GM18909 (cell line): Measurements from ENCODE around the gene AHRR.
"Not testable (repeated sequence)": the region's sequence is repeated elsewhere in the genome, so short reads cannot be mapped to it uniquely, and the experiment has no call there.

Experiments
- ATAC-seq: cut with Tn5 transposase; IDR thresholded peaks from one replicate; pipeline ENCODE4 v1.9.1; 2021; ENCODE audit warnings: mild to moderate bottlenecking; ENCODE audit not compliant: unreplicated experiment, poor library complexity

AHRR gene

DNA sequence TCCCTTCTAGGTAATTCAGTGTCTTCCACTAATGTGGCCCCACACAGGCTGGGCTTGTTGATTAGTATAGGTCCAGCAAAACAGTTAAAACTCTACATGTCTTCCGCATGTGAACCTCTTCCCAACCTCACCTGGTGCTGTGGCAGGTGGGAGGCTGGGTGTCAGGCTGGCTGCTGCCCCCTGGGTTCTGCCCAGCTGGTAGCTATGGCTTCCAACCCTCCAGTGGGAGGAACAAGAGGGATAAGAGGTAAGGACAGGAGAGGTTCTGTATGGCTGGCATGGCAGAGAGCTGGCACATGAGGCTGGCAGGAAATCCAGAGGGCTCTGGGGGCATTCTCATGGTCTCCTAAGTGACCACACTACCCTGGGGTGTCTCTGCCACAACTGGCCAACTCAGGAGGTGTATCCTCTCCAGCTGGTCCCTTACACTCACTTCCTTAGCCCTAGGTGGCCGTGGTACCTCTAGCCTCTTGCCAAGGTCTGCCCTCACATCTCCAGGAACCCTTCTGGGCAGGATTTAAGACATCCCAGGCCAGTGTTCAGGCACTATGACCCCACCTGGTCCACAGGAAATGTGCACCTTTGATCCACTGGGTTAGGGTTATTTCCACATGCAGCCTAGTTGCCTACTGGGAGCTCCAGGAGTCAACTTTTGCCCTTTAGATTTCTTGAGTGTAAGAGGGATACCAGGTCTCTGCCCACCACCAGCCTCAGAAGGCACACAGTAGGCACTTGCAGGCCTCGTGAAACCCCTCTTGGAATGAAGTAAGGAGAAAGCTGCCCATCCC is 41.7 kb downstream of the AHRR start:
- no peak for ATAC-seq

DNA sequence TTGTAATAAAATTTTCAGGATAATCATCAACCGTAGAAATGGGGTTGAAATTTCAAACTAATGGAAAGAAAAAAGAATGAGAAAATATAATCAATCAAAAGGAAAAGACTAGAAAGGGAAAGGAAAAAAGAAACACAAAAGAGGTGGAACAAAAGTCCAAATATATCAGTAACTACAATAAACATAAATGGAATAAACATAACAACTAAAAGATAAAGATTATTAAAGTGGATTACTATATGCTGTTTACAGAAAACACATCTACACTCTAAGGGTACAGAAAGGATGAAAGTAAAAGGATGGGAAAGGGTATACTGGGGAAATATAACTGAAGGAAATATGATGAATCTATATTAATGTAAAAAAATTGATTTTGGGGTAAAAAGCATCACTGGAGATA is 43.0 kb downstream of the AHRR start:
- ATAC-seq = no peak

GRCh38 chr5:366541-367357 is 45.2 kb downstream of the AHRR start:
- no peak for ATAC-seq

- no peak for ATAC-seq
Measured at GRCh38 chr5:367358-368130, 46.0 kb downstream of the AHRR start.

- ATAC-seq = peak; percentile 56
Measured at GRCh38 chr5:368183-369084, 46.9 kb downstream of the AHRR start.

- peak; percentile 28 for ATAC-seq
Measured at GRCh38 chr5:369151-369868, 47.8 kb downstream of the AHRR start.

GRCh38 chr5:369869-370236 is 48.3 kb downstream of the AHRR start:
- ATAC-seq = not testable (repeated sequence)

- no peak for ATAC-seq
Measured at GRCh38 chr5:370311-370958, 48.9 kb downstream of the AHRR start.

GRCh38 chr5:370959-371810 is 49.7 kb downstream of the AHRR start:
- ATAC-seq = no peak

DNA sequence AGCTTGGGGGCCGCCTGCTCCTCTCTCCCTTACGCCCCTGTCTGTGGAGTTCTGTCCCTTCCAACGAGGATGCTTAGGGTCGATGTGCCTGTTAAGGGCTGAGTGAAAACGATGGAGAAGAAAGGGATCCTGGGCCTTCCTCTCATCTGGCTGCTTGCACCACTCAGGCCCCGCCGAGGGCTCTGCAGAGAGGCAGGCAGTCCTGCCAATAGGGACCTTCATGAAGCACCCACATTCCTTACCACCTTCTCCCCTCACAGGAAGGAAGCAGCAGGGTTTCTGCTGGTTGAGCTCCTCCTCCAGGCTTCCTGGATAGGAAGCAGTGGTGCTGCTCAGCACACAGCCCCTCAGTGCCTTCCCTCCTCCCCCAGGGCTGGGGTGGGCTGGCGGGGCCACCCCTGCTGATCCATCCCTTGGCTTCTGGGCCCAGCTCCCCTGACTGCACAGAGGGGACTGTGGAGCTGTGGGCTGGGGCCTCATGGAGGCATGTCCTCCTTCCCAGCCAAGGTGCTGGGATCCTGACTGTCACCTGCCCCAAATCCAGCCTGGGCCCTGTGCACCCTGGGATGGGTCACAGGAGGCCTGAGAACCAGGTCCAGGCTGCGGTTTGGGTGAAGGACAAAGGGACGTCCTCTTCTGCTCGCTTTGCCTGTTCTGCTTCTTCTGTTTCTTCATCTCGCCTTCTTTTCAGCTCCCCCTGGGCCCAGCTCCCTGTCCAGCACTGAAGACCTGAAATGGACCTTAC is 50.5 kb downstream of the AHRR start:
- ATAC-seq = no peak

- ATAC-seq = no peak
Measured at GRCh38 chr5:372556-372995, 51.1 kb downstream of the AHRR start.

GRCh38 chr5:372996-373709 is 51.6 kb downstream of the AHRR start:
- peak; percentile 6 for ATAC-seq

DNA sequence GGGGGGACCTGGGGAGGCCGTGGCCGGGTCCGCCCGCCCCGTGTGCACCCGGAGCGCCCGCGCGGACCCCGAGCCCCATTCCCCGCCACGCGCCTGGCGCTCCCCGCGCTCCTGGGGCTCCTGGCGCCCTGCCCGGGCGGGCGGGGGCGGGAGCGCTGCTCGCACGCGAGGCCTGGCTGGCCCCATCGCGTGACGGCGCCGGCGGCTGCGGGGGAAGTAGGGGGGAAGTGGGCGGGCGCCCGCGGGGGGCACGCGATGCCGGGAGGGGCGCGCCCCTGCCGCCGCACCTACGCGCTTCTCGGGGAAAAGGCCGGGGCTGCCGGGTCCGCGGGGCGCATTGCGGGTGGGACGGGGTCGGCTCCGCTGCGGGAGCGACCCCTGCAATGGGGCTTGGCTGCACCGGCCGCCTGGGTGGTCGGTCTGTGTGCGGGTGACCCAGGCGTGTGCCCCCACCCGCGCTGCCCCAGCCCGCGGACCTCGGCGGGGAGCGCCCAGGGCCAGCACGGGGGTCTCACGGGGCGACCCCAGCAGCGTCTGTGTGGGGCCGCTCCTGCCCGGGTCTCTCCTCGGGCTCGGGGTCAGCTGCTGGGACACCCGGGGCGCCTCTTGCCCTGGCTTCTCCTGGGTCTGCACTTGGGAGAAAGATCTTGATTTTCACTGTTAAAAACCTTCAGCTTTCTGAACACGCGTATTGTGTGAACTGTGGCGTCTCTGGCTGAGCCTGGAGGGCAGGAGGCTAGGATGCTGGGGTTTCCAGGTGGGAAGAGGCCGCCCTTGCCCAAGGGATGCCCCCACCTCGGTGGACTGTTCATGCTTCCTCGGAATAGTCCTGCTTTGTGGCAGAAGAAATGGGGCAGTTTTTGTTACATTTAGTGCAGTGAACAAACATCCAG is 52.4 kb downstream of the AHRR start:
- ATAC-seq = peak; percentile 38

GRCh38 chr5:374631-375335 is 53.3 kb downstream of the AHRR start:
- ATAC-seq = no peak

- ATAC-seq = no peak
Measured at GRCh38 chr5:375336-375920, 53.9 kb downstream of the AHRR start.
